Stomach (tissue), 9 donors: ENCODE data around the gene MEGF6. TPM values are rescaled to one million over a fixed set of nuclear protein-coding genes. Genes with fewer than 3 reads are reported as not detected.

Experiments
- DNase-seq, 2 donors: peaks; one replicate each; pipeline versions ENCODE4 v3.0.0 to v3.0.0-alpha.2; 2013 to 2019
- H3K27ac ChIP-seq, 5 donors: fragments of 200-600 bp in 4 of 5; sonication (generic) in 4 of 5; one replicate each; pipeline ENCODE4 v1.5.1; 2013 to 2019; ENCODE audit warnings: mild to moderate bottlenecking in 1 of 5, moderate library complexity in 1 of 5
- H3K27me3 ChIP-seq, 3 donors: fragments of 200-600 bp; sonication (generic); one replicate each; pipeline ENCODE4 v1.5.1; 2017 to 2019; ENCODE audit warnings: mixed run types in 1 of 3
- H3K36me3 ChIP-seq, 4 donors: fragments of 200-600 bp; sonication (generic); 1 replicate in 3 of 4; 2 replicates in 1 of 4; pipeline ENCODE4 v1.5.1; 2016 to 2019
- H3K4me1 ChIP-seq, 4 donors: fragments of 200-600 bp; sonication (generic); one replicate each; pipeline ENCODE4 v1.5.1; 2016 to 2019
- H3K4me3 ChIP-seq, 4 donors: fragments of 200-600 bp; sonication (generic) in 3 of 4; one replicate each; pipeline ENCODE4 v1.5.1; 2016 to 2019; ENCODE audit warnings: mild to moderate bottlenecking in 1 of 4
- H3K9me3 ChIP-seq, 4 donors: fragments of 200-600 bp; sonication (generic); one replicate each; pipeline ENCODE4 v1.5.1; 2016 to 2019
- CTCF ChIP-seq, 7 experiments: fragments of 450-650 bp in 4 of 7; fragments of 200-600 bp in 3 of 7; sonication (generic) in 3 of 7; IDR thresholded peaks; one replicate each; pipeline ENCODE4 v1.5.1; 2016 to 2019; ENCODE audit warnings: antibody characterized with exemption in 7 of 7, control low read depth in 2 of 7, mild to moderate bottlenecking in 1 of 7
- EP300 ChIP-seq: sonication (generic); formaldehyde crosslinking; IDR thresholded peaks from one replicate; pipeline ENCODE4 v1.6.1; 2017; ENCODE audit warnings: antibody characterized with exemption
- POLR2A ChIP-seq, 4 donors: fragments of 450-650 bp; IDR thresholded peaks; one replicate each; pipeline ENCODE4 v1.6.1; 2016; ENCODE audit warnings: antibody characterized with exemption in 4 of 4, control low read depth in 2 of 4, mild to moderate bottlenecking in 1 of 4, moderate library complexity in 1 of 4
- POLR2AphosphoS5 ChIP-seq, 3 donors: sonication (generic); formaldehyde crosslinking; IDR thresholded peaks; one replicate each; pipeline ENCODE4 v1.6.1; 2016; ENCODE audit warnings: antibody characterized with exemption in 3 of 3
- WGBS, 5 donors: extraction: QIAGEN DNeasy Blood & Tissue Kit in 3 of 5; methylation state at CpG; one replicate each; pipeline versions ENCODE4 v1.1.5 to v1.1.7; 2013 to 2018; 5-methylcytosine and 5-hydroxymethylcytosine counted together
- intact Hi-C: fragments of 100-400 bp; cut with DNase I; formaldehyde crosslinking; loops from one replicate; pipeline ENCODE4 v1.15.1; 2023; ENCODE audit warnings: low total_unique reads
- polyA plus RNA-seq, 3 donors: library from polyadenylated mRNA; stranded (reverse); fragments of 200-250 nt; gene quantifications; one replicate each; pipeline ENCODE4 v1.2.3, GENCODE V29; 2013
- total RNA-seq, 5 donors: library from RNA; depleted of rRNA; stranded (reverse); fragments of >200 nt; gene quantifications; one replicate each; pipeline versions ENCODE4 v1.1.0 to v1.2.3, GENCODE V29; 2014 to 2016
- donor health status: healthy with polysubstance abuse.
- donor health status: Bipolar disorder and iron deficiency.
- donor health status: healthy.

The MEGF6 gene
- total and polyA plus RNA-seq, 8 donors, result 2.6 to 57.2 (median 26.7) TPM

GRCh38 chr1:3518756-3519155 lies 92.6 kb downstream of the MEGF6 start:
- H3K27ac ChIP-seq, result no peak overlapping the region
- 91 to 98% (median 96%) methylated on average over 5 to 8 of the region's 8 CpGs for WGBS, 5 donors
- DNase-seq, result no peak
- H3K36me3 ChIP-seq, result no peaks in the 10 kb centered on the region
- no peaks in the 10 kb centered on the region for H3K9me3 ChIP-seq
- intact Hi-C loops, result no loop called here
- H3K4me3 ChIP-seq, result no peak overlapping the region
- H3K27me3 ChIP-seq, result no peaks in the 10 kb centered on the region
- peaks cover 0 to 12% (median 0%) of the 10 kb centered on the region in 4 donors for H3K4me1 ChIP-seq
- TF ChIP-seq EP300 (no peak), CTCF (IDR thresholded peaks at IDR 0.05) (no peak), POLR2A (IDR thresholded peaks at IDR 0.05) (no peak), POLR2AphosphoS5 (IDR thresholded peaks at IDR 0.05) (no peak)

- WGBS, 5 donors, result 88 to 100% (median 94%) methylated on average over 4 to 12 of the region's 12 CpGs
- no peaks in the 10 kb centered on the region for H3K27me3 ChIP-seq
- H3K4me1 ChIP-seq, result peaks cover 0 to 12% (median 0%) of the 10 kb centered on the region in 4 donors
- intact Hi-C loops, result no loop called here
- no peaks in the 10 kb centered on the region for H3K9me3 ChIP-seq
- DNase-seq, result no peak
- TF ChIP-seq POLR2AphosphoS5 (IDR thresholded peaks at IDR 0.05) (no peak), CTCF (IDR thresholded peaks at IDR 0.05) (peak in 5 of 7 experiments; percentile 18 to 70 (median 29))
- no peak overlapping the region for H3K4me3 ChIP-seq
- H3K36me3 ChIP-seq, result no peaks in the 10 kb centered on the region
- no peak overlapping the region for H3K27ac ChIP-seq
Measured at GRCh38 chr1:3518256-3518655, 93.1 kb downstream of the MEGF6 start.

GRCh38 chr1:3516911-3517675 lies 94.2 kb downstream of the MEGF6 start:
- TF ChIP-seq CTCF (IDR thresholded peaks at IDR 0.05), result no peak
- no peak for TF ChIP-seq POLR2A (IDR thresholded peaks at IDR 0.05)
- TF ChIP-seq EP300, result no peak
- no peak for TF ChIP-seq POLR2AphosphoS5 (IDR thresholded peaks at IDR 0.05)
- whole genome bisulfite sequencing, 5 donors, result 80 to 92% (median 89%) methylated on average over 14 to 27 of the region's 27 CpGs

GRCh38 chr1:3516481-3516869 lies 94.8 kb downstream of the MEGF6 start:
- DNase-seq, result no peak
- intact Hi-C loops, result no loop called here
- no peak overlapping the region for H3K4me3 ChIP-seq
- no peaks in the 10 kb centered on the region for H3K27me3 ChIP-seq
- no peaks in the 10 kb centered on the region for H3K9me3 ChIP-seq
- H3K27ac ChIP-seq, result peak overlapping the region in 1 of 5 donors; percentile 58
- WGBS, 5 donors, result 77 to 95% (median 90%) methylated on average over 8 to 15 of the region's 15 CpGs
- H3K36me3 ChIP-seq, result peaks cover 0 to 5% (median 1%) of the 10 kb centered on the region in 4 donors
- H3K4me1 ChIP-seq, result peaks cover 0 to 12% (median 0%) of the 10 kb centered on the region in 4 donors
- TF ChIP-seq POLR2AphosphoS5 (IDR thresholded peaks at IDR 0.05), result no peak
- TF ChIP-seq POLR2A (IDR thresholded peaks at IDR 0.05), result no peak
- TF ChIP-seq EP300, result no peak
- no peak for TF ChIP-seq CTCF (IDR thresholded peaks at IDR 0.05)

More at GRCh38 chr1:3516911-3517675, 94.2 kb downstream of the MEGF6 start:
- Histone ChIP-seq H3K4me1 (peaks cover 0 to 12% (median 0%) of the 10 kb centered on the region in 4 donors), H3K36me3 (no peaks in the 10 kb centered on the region), H3K9me3 (no peaks in the 10 kb centered on the region), H3K27ac (peak overlapping the region in 2 of 5 donors; percentile 10 to 58), H3K4me3 (no peak overlapping the region), H3K27me3 (no peaks in the 10 kb centered on the region)
- peak in 1 of 2 donors; percentile 48 for DNase-seq
- intact Hi-C loops, result no loop called here
